ENCODE data around the gene IRF2BPL. TPM values are rescaled to one million over a fixed set of nuclear protein-coding genes. Genes with fewer than 3 reads are reported as not detected.

Gene IRF2BPL
- total RNA-seq, 2 donors from 2014 or later, result 113 to 141 TPM

- no peaks in the 10 kb centered on the region for H3K9me3 ChIP-seq
- DNase-seq (ENCODE audit: low spot score), result no peak
- TF ChIP-seq POLR2A (IDR thresholded peaks at IDR 0.05) (no peak), CTCF (IDR thresholded peaks at IDR 0.05) (no peak)
- WGBS, result 57% methylated on average over 2 of the region's 2 CpGs
- no peak overlapping the region for H3K27ac ChIP-seq
- no peak overlapping the region for H3K4me3 ChIP-seq
- no peaks in the 10 kb centered on the region for H3K27me3 ChIP-seq (replicated peaks; ENCODE audit: insufficient read depth)
- H3K36me3 ChIP-seq, result no peaks in the 10 kb centered on the region
- peaks cover 12% of the 10 kb centered on the region for H3K4me1 ChIP-seq (replicated peaks)
- intact Hi-C loops (cut with DNase I), result no loop called here
Observed at GRCh38 chr14:77017666-77018065, 10.8 kb downstream of the IRF2BPL start.

GRCh38 chr14:77014734-77015133 is 13.8 kb downstream of the IRF2BPL start:
- H3K9me3 ChIP-seq, result no peaks in the 10 kb centered on the region
- no peaks in the 10 kb centered on the region for H3K27me3 ChIP-seq (replicated peaks; ENCODE audit: insufficient read depth)
- no peak overlapping the region for H3K27ac ChIP-seq
- intact Hi-C loops (cut with DNase I), result no loop called here
- DNase-seq (ENCODE audit: low spot score), result no peak
- no peaks in the 10 kb centered on the region for H3K36me3 ChIP-seq
- no peak for TF ChIP-seq POLR2A (IDR thresholded peaks at IDR 0.05)
- no peak for TF ChIP-seq CTCF (IDR thresholded peaks at IDR 0.05)
- no peak for TF ChIP-seq POLR2AphosphoS5 (IDR thresholded peaks at IDR 0.05)
- WGBS, result 94% methylated on average over 7 of the region's 7 CpGs
- peaks cover 11% of the 10 kb centered on the region for H3K4me1 ChIP-seq (replicated peaks)
- no peak overlapping the region for H3K4me3 ChIP-seq

GRCh38 chr14:77014004-77014604 is 14.4 kb downstream of the IRF2BPL start:
- Histone ChIP-seq H3K4me3 (no peak overlapping the region), H3K36me3 (no peaks in the 10 kb centered on the region), H3K27me3 (replicated peaks; ENCODE audit: insufficient read depth) (no peaks in the 10 kb centered on the region), H3K4me1 (replicated peaks) (peaks cover 12% of the 10 kb centered on the region), H3K9me3 (no peaks in the 10 kb centered on the region), H3K27ac (no peak overlapping the region)
- intact Hi-C loops (cut with DNase I), result no loop called here
- WGBS, result 12% methylated on average over 9 of the region's 9 CpGs
- peak; percentile 81 for DNase-seq (ENCODE audit: low spot score)
- TF ChIP-seq POLR2A (IDR thresholded peaks at IDR 0.05), result no peak
- TF ChIP-seq POLR2AphosphoS5 (IDR thresholded peaks at IDR 0.05), result peak; percentile 76

- H3K36me3 ChIP-seq, result no peaks in the 10 kb centered on the region
- DNase-seq (ENCODE audit: low spot score), result no peak
- no peak overlapping the region for H3K27ac ChIP-seq
- H3K4me3 ChIP-seq, result no peak overlapping the region
- H3K27me3 ChIP-seq (replicated peaks; ENCODE audit: insufficient read depth), result no peaks in the 10 kb centered on the region
- WGBS, result 82% methylated on average over 13 of the region's 13 CpGs
- TF ChIP-seq POLR2AphosphoS5 (IDR thresholded peaks at IDR 0.05) (no peak), POLR2A (IDR thresholded peaks at IDR 0.05) (no peak), CTCF (IDR thresholded peaks at IDR 0.05) (no peak)
- intact Hi-C loops (cut with DNase I), result no loop called here
- peaks cover 28% of the 10 kb centered on the region for H3K4me1 ChIP-seq (replicated peaks)
- no peaks in the 10 kb centered on the region for H3K9me3 ChIP-seq
Observed at GRCh38 chr14:77012193-77012765, 16.2 kb downstream of the IRF2BPL start.

DNA sequence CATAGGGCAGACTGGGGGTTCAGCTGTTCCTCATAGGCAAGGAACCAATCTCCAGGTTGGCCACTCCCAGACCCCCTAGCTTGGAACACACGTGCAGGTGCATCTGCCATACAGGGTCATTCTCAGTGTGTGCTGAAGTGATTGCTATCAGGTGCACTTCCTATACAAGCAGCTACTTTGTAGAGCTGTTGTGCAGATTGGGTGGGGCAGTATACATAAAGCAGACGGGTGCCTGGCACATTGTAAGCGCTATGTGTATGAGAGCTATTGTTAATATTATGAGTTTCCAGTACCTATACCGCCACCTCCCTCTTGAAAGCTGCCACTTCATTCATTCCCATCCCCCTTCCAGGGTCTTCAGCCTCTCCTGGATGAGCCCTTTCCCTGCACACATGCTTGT is 17.3 kb downstream of the IRF2BPL start:
- Histone ChIP-seq H3K27me3 (replicated peaks; ENCODE audit: insufficient read depth) (no peaks in the 10 kb centered on the region), H3K27ac (peak overlapping the region in 1 of 2 donors; percentile 41), H3K4me3 (no peak overlapping the region), H3K4me1 (replicated peaks) (peaks cover 35% of the 10 kb centered on the region), H3K36me3 (no peaks in the 10 kb centered on the region), H3K9me3 (no peaks in the 10 kb centered on the region)
- TF ChIP-seq POLR2A (IDR thresholded peaks at IDR 0.05) (no peak), CTCF (IDR thresholded peaks at IDR 0.05) (peak in 3 of 4 experiments; percentile 23 to 34 (median 28))
- 75% methylated on average over 4 of the region's 4 CpGs for WGBS
- DNase-seq (ENCODE audit: low spot score), result no peak
- intact Hi-C loops (cut with DNase I), result no loop called here

Measured in prostate gland (tissue), 2 donors.